HG02884 (cell line): ENCODE data around the gene SAFB2.

Source experiments
- ATAC-seq: cut with Tn5 transposase; IDR thresholded peaks from one replicate; pipeline ENCODE4 v1.9.1; 2021; ENCODE audit warnings: mild to moderate bottlenecking, moderate library complexity; ENCODE audit not compliant: unreplicated experiment

The SAFB2 gene

DNA sequence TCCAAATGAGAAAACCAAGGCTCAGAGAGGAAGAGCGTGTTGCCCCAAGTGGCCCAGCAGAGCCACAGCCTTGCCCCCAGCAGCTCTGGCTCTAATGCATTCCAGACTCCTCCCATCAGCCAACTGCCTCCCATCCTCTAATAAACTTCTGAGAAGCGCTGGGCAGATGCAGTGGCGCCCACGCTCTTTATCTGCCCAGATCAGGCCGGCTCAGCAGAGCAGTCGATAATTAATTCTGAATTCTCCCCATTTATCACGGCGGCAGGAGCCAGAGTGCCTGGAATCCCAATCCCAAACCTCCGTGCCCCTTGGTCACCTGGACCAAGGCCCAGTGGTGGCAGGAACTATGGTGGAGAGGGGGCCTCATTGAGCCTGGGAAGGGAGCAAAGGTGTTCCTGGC lies 68.7 kb downstream of the SAFB2 start:
- no peak for ATAC-seq

DNA sequence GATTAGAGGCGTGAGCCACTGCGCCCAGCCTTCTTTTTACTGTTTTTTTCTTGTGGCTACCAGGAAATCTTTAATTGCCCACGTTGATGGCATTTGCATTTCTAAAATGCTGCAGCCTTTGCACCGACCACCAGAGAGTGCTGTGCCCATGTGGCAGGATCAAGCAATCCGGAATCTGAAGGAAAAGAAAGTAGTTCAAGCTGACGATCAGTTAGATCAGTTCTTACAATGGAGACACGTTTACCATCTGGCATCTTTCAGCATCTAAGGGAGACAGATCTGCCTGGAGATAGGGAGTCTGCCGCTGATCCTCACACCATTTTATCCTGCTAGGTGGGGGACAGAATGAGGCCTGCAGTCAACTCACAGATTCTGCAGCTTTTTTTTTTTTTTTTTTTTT lies 74.7 kb downstream of the SAFB2 start:
- ATAC-seq: no peak

DNA sequence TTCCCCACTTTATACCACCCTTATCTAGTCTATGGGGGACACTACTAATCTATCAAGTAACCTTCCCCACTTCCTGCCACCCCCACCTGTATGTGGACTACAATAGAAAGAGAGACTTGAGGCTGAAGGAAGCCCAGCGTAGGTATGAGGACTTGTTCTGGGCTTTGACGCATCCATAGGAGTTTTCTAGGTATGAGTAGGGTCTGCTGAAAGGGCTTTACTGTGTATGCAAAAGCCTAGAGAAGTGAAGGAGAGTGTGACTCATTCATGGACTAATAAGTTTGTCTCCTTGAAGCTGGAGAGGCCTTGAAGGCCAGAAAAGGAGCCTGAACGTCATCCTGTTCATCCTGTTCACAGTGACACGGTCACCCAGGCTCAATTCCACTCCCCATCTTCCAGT lies 76.6 kb downstream of the SAFB2 start:
- ATAC-seq: no peak

DNA sequence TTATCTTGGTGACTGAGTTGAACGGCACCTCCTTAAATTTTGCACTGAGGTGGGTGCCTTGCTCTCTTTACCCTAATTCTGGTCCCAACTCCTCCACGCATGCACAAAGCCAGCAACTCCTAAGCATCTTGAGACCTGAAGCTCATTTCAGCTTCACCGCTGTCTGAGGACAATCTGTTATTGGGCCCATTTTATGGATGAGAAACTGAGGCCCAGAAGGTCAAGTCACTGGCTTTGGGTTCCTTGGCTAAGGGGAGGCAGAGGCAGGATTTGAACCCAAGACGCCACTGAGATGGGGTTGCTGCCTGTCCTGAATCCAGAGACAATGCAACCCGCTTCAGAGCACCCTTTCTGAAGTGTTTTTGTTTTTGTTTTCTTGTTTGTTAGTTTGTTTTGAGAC lies 77.5 kb downstream of the SAFB2 start:
- no peak for ATAC-seq

DNA sequence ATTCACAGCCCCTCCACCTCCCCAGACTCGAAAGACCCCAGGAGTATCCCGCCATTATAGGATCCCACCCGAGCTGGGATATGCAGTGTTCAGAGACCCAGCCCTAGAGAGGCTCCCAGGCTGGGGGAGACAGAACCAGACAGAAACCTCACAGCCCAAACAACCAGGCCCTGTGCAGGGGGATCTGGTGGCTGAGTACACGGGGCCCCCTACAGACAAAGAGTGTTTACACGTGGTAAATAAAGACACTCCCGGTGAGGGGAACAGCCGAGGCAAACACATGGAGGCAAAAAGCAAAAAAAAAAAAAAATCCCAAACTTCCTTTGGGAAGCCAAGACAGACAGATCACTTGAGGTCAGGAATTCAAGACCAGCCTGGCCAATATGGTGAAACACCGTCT lies 79.9 kb downstream of the SAFB2 start:
- no peak for ATAC-seq

DNA sequence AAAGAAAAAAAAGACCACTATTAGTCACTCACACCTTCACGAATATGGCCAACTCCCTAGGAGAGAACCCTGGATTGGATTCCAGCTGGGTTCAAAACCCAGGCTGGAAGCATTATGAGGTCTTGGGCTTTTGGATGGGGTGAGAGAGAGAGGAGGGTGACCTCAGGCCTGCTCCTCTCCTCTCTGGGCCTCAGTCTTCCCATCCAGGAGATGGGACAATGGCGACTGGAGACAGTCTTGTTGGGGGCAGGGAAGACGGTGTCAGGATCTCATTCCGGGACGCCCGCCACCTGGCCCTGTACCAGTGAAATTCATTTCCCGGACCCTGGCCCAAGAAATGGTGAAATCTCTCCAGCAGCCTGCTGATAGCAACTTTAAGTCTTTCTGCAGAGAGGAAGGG lies 81.1 kb downstream of the SAFB2 start:
- no peak for ATAC-seq

DNA sequence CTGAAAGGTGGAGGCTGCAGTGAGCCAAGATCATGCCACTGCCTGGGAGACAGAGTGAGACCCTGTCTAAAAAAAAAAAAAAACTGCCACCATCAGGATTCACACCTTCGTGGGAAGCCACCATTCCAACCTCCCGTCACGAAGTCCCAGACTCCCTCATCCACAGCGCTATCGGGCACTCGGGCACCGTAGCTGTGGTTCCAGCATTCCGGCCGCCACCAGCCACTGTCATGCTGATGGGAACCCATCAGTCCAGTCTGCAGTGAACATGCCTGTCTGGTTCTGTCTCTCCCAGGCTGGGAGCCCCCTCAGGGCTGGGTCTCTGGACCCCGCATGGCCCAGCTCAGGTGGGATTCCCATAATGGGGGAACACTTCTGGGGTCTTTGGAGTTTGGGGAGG lies 82.4 kb downstream of the SAFB2 start:
- ATAC-seq: no peak

DNA sequence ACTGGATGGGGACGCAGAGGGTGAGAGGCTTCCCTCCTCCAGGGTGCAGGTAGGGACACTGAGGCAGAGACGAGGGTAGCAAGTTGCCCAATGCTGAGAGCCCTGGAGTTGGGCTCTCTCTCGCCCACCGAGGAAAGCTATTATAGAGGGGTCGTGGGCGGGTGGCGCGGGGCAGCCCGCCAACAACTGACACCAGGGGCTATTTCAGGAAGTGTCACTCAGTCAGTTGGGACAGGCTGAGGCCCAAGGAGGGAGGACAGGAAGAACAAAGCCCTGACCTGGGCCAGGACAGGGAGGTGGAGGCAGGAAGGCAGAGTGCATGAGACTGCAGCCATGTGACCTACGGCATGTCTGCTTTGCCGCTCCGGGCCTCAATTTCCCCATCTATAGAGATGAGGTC lies 84.7 kb downstream of the SAFB2 start:
- ATAC-seq: no peak
